ENCODE measurements around the gene CAPN1.
A peak's percentile ranks its signal among the peaks of the same experiment; 100 is the strongest.
"Not testable (repeated sequence)": the region's sequence is repeated elsewhere in the genome, so short reads cannot be mapped to it uniquely, and the experiment has no call there.

The CAPN1 gene

DNA sequence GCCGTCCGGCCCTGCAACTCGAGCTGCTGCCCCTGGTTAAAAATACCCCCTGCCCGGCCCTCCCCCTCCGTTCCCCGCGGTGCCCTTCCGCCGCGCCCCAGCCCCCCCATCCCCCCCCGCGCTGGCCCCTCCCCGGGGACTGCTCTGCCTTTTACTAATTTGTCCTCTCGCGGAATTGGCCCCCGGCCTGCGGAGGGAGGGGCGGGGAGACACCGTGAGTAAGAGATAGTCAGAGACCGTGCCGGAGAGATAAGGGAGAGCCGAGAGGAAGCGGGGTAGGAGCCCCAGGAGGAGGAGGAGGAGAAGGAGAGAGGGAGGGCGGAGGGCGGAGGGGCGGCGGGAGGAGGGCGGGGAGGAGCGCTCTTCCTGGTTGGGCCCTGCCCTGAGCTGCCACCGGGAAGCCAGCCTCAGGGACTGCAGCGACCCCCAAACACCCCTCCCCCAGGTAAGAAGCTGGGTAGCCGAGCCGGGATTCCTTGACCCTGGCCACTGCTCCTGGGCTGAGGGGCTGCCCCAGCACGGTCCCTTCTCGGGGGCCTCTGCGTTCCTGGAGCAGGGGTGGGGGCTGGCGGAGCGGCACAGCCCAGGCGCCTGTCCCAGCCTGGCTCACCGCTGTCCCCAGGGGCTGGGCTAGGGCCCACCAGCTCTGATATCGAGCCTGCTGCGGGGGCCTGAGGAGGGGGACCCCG, at the start of gene CAPN1:
Gene CAPN1, plus strand, starts transcription at position 360 of the 689 bp plus-strand sequence. CDS start 774 bp downstream, outside the sequence.
- DNase-seq = peak; percentile 46

DNA sequence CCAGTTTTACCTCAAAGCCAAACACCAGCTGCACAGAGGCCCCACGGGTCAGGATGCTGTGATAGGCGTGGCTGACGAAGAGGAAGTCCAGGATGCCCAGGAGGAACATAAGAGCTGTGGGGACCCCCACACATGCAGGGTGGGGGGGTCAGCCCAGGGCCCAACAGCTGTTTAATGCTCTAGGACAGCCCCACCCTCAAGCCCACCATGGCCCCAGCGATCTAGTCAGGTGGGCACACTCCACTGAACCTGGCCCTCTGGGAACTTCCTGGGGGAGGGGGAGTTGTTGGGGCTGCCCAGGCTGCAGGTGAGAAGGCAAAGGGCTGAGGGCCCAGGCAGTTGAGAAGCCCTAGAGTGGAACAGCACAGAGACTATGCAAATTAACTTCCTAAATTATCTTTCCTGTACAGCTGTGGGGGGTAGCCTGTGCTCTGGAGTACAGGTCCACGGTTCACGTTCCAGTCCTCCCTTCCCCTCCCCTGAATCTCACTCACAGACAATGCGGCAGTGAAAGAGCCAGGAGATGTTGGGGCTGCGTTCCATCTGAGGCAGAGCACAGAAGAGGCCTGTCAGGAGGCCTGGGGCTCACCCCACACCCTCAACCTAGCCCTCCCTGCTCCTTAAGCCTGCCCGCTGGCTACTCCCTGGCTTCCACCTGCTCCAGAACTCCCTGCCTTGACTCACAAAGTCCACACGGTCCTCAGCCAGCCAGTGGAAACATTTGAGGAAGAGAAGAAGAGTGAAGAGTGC, 49.3 kb upstream of the CAPN1 start:
- DNase-seq = no peak

DNA sequence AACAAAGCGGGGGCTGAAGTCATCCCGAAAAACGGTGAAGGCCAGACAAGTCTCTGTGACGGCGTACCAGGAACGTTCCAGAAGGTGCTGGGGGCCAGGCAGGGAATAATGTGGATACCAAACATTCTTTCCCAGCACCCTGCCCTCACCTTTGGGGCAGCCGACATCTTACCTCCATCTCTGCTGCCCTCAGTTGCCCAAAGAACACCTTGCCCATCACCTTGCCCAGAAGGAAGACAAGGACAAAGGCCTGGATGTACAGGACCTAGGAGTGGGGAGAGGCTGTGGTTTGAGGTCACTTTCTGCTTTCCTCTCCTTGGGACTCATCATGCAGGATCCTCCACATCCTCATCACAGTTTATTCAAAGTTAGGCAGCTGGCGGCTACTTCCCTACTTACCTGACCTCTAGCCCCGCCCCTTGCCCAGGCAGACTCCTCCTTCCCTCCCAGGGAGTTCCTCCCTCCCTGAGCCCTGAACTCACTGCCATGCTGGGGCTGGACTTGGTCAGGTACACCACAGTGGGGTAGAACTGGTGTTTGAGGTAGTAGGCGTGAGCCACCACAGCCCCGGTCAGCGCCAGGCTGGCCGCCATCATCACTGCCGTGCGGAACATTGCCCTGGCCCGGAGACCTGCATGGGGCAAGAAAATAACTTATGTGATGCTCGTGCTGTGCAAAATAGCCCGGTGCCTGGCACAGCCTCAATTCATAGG, 48.6 kb upstream of the CAPN1 start:
- peak; percentile 29 for DNase-seq

DNA sequence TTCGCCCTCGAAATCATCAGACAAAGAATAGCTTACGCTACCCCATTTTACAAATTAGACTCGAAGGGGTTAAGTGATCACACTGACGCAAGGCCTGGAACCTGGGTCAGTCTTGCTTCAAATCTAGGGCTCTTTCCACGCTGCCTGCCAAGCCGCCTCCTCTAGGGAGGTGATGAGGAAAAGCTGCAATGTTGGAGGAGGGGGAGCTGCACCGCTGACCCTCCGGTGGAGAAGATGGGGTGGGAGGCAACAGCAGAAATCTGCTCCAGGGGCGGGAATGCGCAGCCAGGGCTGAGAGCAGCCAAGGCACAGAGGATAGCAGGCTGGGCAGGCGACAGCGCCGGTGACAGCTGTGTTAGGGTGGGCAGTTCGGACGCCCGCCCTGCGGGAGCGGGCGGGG, 48.0 kb upstream of the CAPN1 start:
- no peak for DNase-seq

DNA sequence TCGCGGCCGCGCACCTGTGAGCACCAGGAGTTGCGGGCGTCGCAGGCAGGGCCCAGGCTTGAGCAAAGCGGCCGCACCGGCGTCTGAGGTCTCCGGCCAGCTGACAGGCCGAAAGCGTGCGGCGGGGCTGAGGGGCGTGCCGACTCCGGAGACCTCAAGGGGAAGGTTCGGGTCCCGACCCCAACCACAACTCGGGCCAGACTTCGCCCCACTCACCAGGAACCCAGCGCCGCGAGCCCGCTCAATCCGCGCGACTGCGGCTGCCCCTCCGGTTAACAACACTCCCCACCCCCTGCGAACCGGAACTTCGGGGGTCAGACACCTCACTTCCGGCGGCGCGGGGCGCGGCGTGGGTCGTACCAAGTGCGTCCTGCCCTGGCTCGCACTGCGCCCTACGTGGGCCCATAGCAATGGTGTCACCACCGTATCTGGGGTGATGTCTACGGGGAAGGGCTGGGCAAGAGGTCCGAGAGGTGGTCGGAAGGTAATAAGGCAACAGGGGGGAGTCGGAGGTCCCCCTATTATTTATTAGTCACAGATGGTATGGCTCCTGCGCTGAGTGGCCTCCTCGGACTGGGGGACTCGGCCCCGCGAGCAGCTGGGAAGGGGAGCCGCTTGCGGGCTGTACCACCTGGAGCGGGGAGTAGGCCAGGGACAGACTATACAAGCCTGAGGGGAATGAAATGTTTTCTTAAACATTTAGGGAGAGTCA, 47.3 kb upstream of the CAPN1 start, which contains the start of gene SYVN1:
Gene SYVN1, minus strand, starts transcription at position 280 of the 712 bp plus-strand sequence. CDS start 918 bp downstream, outside the sequence.
- peak; percentile 95 for DNase-seq

DNA sequence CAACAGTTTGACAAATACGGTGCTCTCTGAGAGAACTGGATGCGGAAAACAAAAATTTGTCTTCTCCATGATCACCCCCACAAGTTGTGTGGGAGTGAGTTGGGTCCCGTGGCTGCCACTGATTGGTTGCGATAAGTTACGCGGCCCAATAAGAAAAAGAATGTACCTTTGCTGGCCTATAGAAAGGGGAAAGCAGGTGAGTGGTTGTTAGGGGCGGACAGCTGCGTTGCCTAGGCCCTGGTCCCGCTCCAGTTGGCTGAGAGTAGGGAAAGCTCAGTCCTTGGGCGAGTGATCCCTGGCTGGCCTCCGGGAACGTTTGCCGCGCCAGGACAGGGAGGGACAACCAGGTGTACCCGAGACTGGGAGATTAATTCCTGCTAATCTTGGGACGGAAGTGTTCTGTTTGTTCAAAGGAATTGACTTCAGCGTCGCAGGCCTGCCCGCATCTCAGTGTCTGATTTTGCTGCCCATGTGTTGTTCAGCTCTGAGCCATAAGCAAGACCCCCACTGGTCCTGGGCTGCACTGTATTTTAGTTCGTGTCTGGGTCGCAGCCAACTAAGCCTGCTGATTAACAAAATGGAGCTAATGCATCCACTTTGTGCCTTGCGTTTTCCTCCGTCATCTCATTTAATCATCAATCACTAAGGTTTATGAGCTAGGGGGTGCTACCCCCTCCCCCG, 46.6 kb upstream of the CAPN1 start:
- peak; percentile 99 for DNase-seq

DNA sequence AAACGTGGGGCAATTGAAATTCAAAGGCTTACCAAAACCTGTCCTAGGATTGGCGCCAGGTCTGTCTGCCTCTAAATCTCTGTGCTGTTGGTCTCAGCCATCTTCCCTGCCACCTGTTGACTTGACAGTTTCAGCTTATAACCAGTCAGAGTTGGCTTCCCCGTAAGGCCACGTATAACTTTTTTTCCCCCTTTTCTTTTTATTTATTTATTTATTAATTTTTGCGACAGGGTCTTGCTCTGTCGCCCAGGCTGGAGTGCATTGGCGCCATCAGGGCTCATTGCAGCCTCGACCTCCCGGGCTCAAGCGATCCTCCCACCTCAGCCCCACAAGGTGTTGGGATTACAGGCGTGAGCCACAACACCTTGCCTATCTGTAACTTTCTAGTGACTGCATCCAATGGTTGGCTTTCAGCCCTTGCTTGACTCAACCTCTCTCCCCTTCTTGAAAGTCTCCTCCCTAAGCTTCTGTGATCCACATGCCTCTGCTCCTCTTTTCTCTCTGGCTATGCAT, 46.0 kb upstream of the CAPN1 start:
- DNase-seq = no peak

DNA sequence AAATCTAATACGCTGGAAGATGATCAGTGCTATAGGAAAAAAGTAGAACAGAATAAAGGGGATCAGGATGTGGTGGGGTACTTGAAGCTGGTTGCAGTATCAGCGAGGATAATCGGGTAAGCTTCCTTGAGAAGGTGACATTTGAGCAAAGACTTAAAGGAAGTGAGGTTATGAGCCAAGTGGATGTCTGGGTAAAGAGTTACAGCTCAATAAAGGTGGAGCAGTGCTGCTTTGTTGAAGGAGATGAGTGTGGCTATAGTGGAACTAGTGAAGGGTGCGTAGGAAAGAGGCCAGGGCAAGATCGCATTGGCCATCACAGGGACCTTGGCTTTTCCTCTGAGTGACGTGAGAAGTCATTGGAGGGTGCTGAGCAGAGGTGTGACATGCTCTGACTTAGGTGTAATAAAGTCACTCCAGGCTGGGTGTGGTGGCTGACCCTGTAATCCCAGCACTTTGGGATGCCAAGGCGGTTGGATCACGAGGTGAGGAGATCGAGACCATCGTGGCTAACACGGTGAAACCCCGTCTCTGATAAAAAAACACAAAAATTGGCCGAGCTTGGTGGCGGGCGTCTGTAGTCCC, 45.1 kb upstream of the CAPN1 start:
- DNase-seq = no peak

DNA sequence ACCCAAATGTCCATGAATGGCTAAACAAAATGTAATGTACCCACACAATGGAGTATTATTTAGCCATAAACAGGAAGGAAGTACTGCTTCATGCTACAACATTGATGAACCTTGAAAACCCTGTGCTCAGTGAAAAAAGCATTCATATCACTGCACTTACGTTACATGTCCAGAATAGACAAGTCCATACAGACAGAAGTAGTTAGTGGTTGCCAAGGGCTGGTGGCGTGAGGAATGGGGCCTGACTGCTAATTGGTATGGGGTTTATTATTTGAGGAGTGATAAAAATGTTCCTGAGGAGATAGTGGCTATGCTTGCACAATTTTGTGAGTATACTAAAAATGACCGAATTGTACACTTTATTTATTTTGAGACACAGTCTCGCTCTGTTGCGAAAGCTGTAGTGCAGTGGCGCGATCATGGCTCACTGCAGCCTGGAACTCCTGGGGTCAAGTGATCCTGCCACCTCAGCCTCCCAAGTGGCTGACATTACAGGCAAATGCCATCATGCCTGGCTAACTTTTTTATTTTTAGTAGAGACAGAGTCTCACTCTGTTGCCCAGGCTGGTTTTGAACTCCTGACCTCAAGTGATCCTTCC, 39.7 kb upstream of the CAPN1 start:
- no peak for DNase-seq

DNA sequence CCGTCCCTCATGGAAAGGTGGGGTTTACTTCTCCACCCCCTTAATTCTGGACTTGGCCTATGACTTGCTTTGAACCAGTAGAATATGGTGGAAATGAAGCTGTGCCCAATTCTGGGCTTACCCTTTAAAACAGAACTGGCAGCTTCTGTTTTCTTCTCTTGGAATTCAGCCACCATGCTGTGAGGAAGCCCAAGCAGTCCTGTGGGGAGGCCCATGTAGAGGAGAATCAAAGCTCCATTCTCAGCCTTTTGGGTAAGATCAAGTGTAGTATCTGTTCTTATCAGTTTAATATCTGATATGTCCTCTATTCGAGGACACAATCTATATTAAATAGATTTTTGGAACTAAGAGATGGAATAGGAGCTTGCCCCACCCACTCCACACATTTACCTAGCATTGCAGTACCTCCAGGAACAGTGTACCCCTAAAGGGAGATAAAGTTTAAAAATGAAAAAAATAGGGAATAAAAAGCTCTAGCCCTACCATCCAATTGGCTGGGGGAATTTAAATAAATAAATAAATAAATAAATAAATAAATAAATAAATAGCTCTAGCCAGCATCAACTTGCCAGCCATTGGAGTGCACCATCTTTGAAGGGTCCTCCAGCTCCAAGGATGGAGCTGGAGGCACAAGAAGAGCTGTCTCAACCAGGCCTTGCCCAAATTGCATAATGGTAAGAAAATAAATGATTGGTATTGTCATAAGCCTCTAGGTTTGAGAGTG, 34.2 kb upstream of the CAPN1 start:
- DNase-seq = no peak

DNA sequence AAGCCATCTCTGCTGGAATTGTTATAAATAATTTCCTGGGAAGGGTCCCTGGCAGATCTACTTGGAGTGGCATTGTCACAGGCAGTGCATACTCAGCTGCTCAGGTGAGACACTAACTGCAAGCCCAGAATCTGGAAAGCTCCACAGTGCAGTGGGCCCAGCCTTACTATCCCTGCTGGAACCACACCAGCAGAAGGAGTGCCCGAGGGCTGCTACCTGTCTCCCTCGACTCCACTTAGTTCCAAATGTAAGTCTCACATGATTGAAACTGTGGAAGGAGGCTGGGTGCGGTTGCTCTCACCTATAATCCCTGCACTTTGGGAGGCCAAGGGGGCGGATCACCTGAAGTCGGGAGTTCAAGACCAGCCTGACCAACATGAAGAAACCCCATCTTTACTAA, 33.1 kb upstream of the CAPN1 start:
- DNase-seq = no peak

GRCh38 chr11:65150131-65150508, 31.6 kb upstream of the CAPN1 start:
- DNase-seq = not testable (repeated sequence)

- DNase-seq = peak; percentile 63
These were observed 31.0 kb upstream of the CAPN1 start for GRCh38 chr11:65150509-65151299.

GRCh38 chr11:65151331-65151899, 30.3 kb upstream of the CAPN1 start:
- no peak for DNase-seq

DNA sequence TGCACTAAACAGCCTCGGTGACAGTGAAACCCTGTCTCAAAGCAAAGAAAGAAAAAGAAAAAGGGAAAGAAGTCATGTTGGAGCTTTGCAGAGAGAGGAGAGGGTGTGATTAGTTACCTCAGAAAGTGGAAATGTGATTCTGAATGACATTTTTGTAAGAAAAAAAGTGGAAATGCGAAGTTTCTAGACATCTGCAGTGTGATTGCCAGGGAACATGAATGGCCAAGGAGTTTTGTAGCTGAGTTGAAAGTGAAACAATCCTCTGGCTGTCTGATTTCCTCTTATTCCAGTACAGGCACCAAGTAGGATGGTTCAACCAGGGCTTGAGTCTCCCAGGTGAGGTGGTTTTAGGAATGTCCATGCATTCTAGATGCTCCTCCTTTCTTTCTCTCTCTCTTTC, 29.6 kb upstream of the CAPN1 start:
- no peak for DNase-seq

GRCh38 chr11:65156256-65156655, 25.5 kb upstream of the CAPN1 start:
- DNase-seq = no peak

- no peak for DNase-seq
These were observed 24.8 kb upstream of the CAPN1 start for GRCh38 chr11:65156926-65157325.

GRCh38 chr11:65157336-65157735, 24.4 kb upstream of the CAPN1 start:
- DNase-seq = no peak

DNA sequence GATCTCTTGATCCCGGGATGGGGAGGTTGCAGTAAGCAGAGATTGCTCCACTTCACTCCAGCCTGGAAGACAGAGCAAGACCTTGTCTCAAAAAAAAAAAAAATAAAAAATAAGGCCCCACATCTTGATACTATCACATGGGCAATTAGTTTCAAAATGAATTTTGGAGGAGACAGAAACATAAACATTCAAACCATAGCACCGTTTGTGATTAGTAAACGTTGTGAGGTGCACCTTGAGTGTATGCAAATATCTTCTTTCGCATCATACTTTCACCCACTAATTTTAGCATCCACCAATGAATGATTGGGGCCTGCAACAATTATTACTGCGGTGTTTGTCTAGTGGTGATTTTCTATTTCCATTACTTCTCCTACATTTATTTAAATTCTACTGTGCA, 22.7 kb upstream of the CAPN1 start:
- DNase-seq = no peak

DNA sequence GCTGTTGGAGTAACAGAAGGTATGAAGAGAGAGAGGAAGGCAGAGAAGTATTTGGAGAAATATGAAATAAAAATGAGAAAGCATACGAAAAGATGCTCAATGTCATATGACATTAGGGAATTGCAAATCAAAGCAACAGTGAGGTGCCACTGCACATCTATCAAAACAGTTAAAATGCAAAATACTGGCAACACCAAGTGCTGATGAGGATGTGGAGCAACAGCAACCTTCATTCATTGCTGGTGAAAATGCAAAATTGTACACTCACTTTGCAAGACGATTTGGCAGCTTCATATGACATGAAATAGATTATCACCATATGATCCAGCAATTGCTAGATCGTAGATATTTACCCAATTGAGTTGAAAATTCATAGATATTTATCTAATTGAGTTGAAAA, 21.1 kb upstream of the CAPN1 start:
- no peak for DNase-seq

All from NCI-H1105 treated with DMSO at 0.1 percent for 48 hours (cell line).